ENCODE results near the gene CHRNA4. TPM values are rescaled to one million over a fixed set of nuclear protein-coding genes. Genes with fewer than 3 reads are reported as not detected.

Gene CHRNA4
- total RNA-seq, 1 experiment from 2014 or later = not detected

GRCh38 chr20:63321148-63321831 is 39.9 kb downstream of the CHRNA4 start:
- DNase-seq (ENCODE audit: low spot score) = no peak

- DNase-seq (ENCODE audit: low spot score) = no peak
Observed at GRCh38 chr20:63320616-63321147, 40.5 kb downstream of the CHRNA4 start.

- DNase-seq (ENCODE audit: low spot score) = no peak
Observed at GRCh38 chr20:63320041-63320511, 41.1 kb downstream of the CHRNA4 start.

GRCh38 chr20:63319164-63320040 is 41.7 kb downstream of the CHRNA4 start:
- no peak for DNase-seq (ENCODE audit: low spot score)

DNA sequence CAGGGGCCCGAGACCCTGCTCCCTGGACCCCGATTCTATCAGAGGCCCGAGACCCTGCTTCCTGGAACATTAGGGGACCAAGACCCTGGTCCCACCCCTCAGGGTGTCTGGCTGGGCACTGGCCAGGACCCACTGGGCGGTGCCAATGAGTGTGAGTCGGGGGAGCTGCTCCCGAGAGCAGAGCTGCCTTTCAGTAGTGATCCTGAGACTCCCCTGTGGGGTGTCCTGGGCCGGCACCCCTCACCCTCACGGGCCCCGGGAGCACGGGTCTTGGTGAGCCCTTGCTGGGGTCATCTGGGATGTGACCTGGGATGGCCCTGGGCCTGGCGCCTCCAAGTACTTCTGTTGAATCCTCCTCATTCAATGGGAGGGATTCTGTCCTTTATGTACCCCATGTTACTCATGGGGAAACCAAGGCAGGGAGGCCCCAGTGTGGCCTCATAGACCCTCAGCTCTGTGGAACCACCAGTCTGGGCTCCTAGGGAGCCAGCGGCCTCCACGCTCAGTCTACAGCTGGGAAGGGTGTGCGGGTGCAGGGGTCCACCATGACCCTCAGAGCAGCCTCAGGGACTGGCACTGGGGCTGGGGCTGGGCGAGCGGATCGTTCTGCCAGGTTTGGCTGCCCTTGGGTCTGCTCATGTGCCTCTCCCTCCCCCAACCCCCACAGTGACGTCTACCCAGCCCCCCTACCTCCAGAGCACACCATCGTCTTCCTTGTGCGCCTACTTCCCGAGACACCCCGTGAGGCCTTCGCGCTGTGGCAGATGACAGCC is 42.6 kb downstream of the CHRNA4 start:
- DNase-seq (ENCODE audit: low spot score) = no peak

- no peak for DNase-seq (ENCODE audit: low spot score)
Observed at GRCh38 chr20:63317601-63318291, 43.4 kb downstream of the CHRNA4 start.

- DNase-seq (ENCODE audit: low spot score) = no peak
Observed at GRCh38 chr20:63317061-63317460, 44.1 kb downstream of the CHRNA4 start.

GRCh38 chr20:63316502-63316921 is 44.6 kb downstream of the CHRNA4 start:
- DNase-seq (ENCODE audit: low spot score) = no peak

GRCh38 chr20:63315731-63316491 is 45.2 kb downstream of the CHRNA4 start:
- DNase-seq (ENCODE audit: low spot score) = no peak

DNA sequence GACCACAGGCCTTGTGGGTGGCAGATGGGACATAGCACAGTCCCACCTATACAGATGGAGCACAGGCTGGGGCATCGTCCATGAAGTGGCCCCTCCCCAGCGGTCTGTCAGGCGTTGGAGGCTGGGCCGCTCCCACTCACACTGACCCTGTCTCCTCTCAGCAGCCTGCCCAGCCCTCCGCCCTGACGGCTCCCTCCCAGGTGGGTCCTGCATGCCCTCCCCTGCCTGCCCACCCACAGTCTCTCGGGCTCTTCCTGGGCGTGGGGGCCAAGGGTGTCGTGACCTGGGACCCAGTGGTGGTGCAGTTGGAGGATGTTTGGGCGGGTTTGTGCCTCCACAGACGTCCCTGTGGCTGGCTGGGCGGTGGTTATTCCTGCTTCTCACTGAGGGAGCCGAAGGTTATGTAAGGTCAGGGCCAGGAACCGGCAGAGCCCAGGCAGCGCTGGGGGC is 45.9 kb downstream of the CHRNA4 start:
- no peak for DNase-seq (ENCODE audit: low spot score)

DNA sequence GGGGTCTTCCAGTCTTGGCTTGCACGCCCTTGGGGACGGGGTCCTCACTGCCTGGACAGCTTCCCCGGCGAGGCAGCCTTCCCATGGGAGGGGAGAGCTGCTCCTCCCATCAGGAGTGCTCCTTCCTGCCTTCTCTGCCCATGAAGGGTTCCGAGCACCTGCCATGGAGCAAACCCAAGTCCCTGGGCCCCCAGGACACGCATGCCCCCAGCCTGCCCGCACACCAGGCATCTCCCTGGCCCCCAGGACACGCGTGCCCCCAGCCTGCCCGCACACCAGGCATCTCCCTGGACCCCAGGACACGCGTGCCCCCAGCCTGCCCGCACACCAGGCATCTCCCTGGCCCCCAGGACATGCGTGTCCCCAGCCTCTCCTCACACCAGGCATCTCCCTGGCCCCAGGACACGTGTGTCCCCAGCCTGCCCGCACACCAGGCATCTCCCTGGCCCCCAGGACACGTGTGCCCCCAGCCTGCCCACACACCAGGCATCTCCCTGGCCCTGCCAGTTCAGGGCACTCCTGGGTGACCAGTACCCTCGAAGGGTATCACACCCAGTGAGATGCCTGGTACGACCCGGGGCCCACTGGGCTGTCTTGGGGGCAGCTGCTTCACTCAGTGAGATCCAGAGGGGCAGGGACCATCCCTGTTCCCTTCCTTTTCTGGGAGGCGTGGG is 46.4 kb downstream of the CHRNA4 start:
- no peak for DNase-seq (ENCODE audit: low spot score)

GRCh38 chr20:63314015-63314471 is 47.1 kb downstream of the CHRNA4 start:
- no peak for DNase-seq (ENCODE audit: low spot score)

DNA sequence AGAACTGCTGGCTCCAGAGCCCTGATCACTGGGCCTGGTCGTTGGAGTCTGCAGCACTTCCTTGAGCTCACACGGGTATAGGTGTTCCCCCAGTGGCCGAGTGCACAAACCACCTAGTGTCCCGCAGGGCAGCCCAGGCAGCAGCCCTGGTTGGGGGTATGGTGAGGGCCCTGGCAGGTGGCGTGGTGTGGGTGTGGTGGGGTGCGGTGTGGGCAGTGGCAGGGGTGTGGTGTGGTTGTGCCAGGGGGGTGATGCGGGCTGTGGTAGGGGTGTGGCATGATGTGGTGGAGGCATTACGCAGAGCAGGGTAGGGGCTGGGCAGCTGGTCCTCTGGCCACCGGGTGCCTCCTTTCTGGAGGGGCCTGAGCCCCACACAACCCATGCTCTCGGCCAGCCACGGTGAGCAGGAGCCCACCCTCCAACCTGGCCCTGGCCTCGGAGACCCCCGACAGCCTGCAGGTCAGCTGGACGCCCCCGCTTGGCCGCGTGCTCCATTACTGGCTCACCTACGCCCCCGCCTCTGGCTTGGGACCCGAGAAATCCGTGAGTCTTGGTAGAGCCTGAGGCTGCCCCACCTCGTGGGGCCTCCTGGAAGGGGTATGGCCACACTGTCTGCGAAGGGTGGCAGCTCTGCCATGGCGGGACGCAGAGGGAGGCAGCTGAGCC is 47.7 kb downstream of the CHRNA4 start:
- DNase-seq (ENCODE audit: low spot score) = no peak

DNA sequence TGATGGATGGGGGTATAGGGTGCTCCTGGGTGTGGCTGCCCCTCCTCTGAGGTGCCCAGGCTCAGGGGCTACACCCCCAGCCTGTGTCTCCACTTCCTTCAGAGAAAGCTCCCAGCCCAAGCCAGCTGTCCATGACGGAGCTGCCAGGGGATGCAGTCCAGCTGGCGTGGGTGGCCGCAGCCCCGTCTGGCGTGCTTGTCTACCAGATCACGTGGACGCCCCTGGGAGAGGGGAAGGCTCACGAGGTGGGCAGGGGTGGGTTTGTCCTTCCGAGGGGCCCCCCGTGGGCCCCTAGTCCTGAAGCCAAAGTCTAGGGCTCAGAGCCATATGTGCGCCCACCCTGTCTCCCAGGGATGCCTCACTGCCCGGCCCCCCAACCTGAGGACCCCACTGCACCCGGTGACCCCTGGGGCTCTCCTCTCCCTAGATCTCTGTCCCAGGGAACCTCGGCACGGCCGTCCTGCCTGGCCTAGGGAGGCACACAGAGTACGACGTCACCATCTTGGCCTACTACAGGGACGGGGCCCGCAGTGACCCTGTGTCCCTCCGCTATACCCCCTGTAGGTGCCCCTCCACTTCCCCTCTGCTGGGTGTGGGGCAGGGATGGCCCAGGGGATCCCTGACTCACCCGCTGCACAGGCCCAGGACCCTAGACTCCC is 48.3 kb downstream of the CHRNA4 start:
- DNase-seq (ENCODE audit: low spot score) = no peak

- DNase-seq (ENCODE audit: low spot score) = no peak
Observed at GRCh38 chr20:63312273-63312672, 48.9 kb downstream of the CHRNA4 start.

DNA sequence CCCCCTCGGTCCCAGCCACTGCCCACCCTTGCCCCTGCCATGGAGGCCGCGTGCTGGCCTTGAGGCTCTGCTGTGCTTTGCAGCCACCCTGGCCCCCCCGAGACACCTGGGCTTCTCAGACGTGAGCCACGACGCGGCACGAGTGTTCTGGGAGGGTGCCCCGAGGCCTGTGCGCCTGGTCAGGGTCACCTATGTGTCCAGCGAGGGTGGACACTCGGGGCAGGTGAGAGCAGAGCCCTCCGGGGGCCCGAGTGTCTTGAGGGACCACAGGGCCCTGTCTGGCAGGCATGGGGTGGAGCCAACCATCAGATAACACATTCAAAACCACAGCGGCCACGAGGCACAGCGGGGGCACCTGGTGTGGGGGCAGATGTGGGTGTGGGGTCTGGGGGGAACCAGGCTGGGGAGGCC is 49.3 kb downstream of the CHRNA4 start:
- DNase-seq (ENCODE audit: low spot score) = no peak

- no peak for DNase-seq (ENCODE audit: low spot score)
Observed at GRCh38 chr20:63311186-63311832, 49.8 kb downstream of the CHRNA4 start.

Data from HT-29 (cell line).